GM21723 (cell line): ENCODE data around the gene ARHGDIA.

Experiments
- ATAC-seq: cut with Tn5 transposase; IDR thresholded peaks from one replicate; pipeline ENCODE4 v1.9.1; 2021; ENCODE audit warnings: mild to moderate bottlenecking, moderate library complexity; ENCODE audit not compliant: unreplicated experiment

Gene ARHGDIA

GRCh38 chr17:81888988-81889595, 18.0 kb upstream of the ARHGDIA start:
- no peak for ATAC-seq

GRCh38 chr17:81888105-81888987, 17.2 kb upstream of the ARHGDIA start:
- no peak for ATAC-seq

GRCh38 chr17:81885869-81886548, 14.9 kb upstream of the ARHGDIA start:
- ATAC-seq = no peak

- no peak for ATAC-seq
These were observed 14.3 kb upstream of the ARHGDIA start for GRCh38 chr17:81885454-81885853.

- ATAC-seq = no peak
These were observed 13.8 kb upstream of the ARHGDIA start for GRCh38 chr17:81884968-81885367.

- no peak for ATAC-seq
These were observed 13.4 kb upstream of the ARHGDIA start for GRCh38 chr17:81884520-81884919.

- no peak for ATAC-seq
These were observed 8.0 kb upstream of the ARHGDIA start for GRCh38 chr17:81879121-81879520.

GRCh38 chr17:81878294-81878693, 7.2 kb upstream of the ARHGDIA start:
- ATAC-seq = no peak

GRCh38 chr17:81877569-81877968, 6.4 kb upstream of the ARHGDIA start:
- no peak for ATAC-seq

GRCh38 chr17:81871387-81872230, 472 bp upstream of the ARHGDIA start:
- ATAC-seq = peak; percentile 32

- no peak for ATAC-seq
These were observed 781 bp downstream of the ARHGDIA start for GRCh38 chr17:81870131-81870980.

GRCh38 chr17:81869221-81870130, 1.7 kb downstream of the ARHGDIA start:
- no peak for ATAC-seq

GRCh38 chr17:81868674-81869220, 2.4 kb downstream of the ARHGDIA start:
- ATAC-seq = no peak

- ATAC-seq = no peak
These were observed 3.0 kb downstream of the ARHGDIA start for GRCh38 chr17:81867991-81868673.

- ATAC-seq = no peak
These were observed 3.8 kb downstream of the ARHGDIA start for GRCh38 chr17:81867170-81867990.

GRCh38 chr17:81866440-81867169, 4.5 kb downstream of the ARHGDIA start:
- ATAC-seq = no peak
